HCT116 (cell line): ENCODE measurements around the gene CMPK2.

Source experiments
- CBX3 ChIP-seq: IDR thresholded peaks from 2 replicates; pipeline ENCODE4 v1.6.1; 2012; ENCODE audit warnings: low read depth
- CEBPB ChIP-seq: IDR thresholded peaks from 2 replicates; pipeline ENCODE4 v1.6.1; 2012; ENCODE audit warnings: low read depth
- CTCF ChIP-seq, 3 experiments: fragments of 200-600 bp in 1 of 3; sonication (generic) in 1 of 3; IDR thresholded peaks in 2 of 3; conservative IDR thresholded peaks in 1 of 3; 2 replicates each; pipeline ENCODE4 v1.5.1; 2012 to 2017; ENCODE audit warnings: low read depth in 2 of 3, low read length in 2 of 3, antibody characterized with exemption in 1 of 3, borderline replicate concordance in 1 of 3, control low read depth in 1 of 3, mild to moderate bottlenecking in 1 of 3, mixed read lengths in 1 of 3, mixed run types in 1 of 3, moderate library complexity in 1 of 3; ENCODE audit not compliant: insufficient read depth in 1 of 3
- EZH2 ChIP-seq: fragments of 200-600 bp; sonication (generic); IDR thresholded peaks from 2 replicates; pipeline ENCODE4 v1.6.1; 2017; ENCODE audit warnings: antibody characterized with exemption, mixed run types
- FOSL1 ChIP-seq: IDR thresholded peaks from 2 replicates; pipeline ENCODE4 v1.6.1; 2012; ENCODE audit warnings: low read depth
- MAX ChIP-seq: IDR thresholded peaks from 2 replicates; pipeline ENCODE4 v1.6.1; 2012
- POLR2A ChIP-seq: IDR thresholded peaks from 2 replicates; pipeline ENCODE4 v1.7.0; 2011; ENCODE audit warnings: borderline replicate concordance; ENCODE audit not compliant: insufficient read depth, insufficient read length; ENCODE audit errors: extremely low read depth
- POLR2AphosphoS5 ChIP-seq: IDR thresholded peaks from 2 replicates; pipeline ENCODE4 v1.6.1; 2011; ENCODE audit warnings: mild to moderate bottlenecking, low read depth, low read length, moderate library complexity
- TCF7L2 ChIP-seq: IDR thresholded peaks from 2 replicates; pipeline ENCODE4 v1.7.0; 2011; ENCODE audit warnings: borderline replicate concordance, inconsistent platforms; ENCODE audit not compliant: insufficient read depth, insufficient read length; ENCODE audit errors: extremely low read depth

GRCh38 chr2:6881046-6881445, 15.3 kb upstream of the CMPK2 start:
- no peak for TF ChIP-seq CTCF (IDR thresholded peaks at IDR 0.05 in 2 of 3, conservative IDR thresholded peaks at IDR 0.05 in 1 of 3; ENCODE audit: borderline replicate concordance in 1 of 3, insufficient read depth in 1 of 3, low read depth in 2 of 3, low read length in 2 of 3)
- no peak for TF ChIP-seq POLR2AphosphoS5
- TF ChIP-seq POLR2A: no peak
- no peak for TF ChIP-seq TCF7L2
- no peak for TF ChIP-seq EZH2
- TF ChIP-seq FOSL1: no peak
- TF ChIP-seq CBX3: no peak
- no peak for TF ChIP-seq MAX
- no peak for TF ChIP-seq CEBPB
